ENCODE data around the gene CCDC69.

DNA sequence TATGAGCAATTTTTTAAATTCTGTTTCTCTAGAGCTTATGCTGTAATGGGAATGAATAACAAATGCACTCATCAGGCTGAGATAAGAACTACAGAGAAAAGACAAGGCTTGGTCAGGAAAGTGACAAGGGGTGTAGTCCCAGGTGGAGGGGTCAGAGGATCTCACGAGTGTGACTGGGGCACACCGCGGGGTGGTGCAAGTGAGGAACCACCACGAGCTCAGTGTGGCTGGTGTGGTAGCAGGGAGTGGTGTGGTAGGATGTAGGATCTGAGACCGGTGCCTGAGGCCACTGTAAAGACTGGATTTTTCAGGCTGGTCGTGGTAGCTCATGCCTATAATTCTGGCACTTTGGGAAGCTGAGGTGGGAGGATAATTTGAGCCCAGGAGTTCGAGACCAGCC, 75.3 kb downstream of the CCDC69 start:
- TF ChIP-seq, protein P1, sequence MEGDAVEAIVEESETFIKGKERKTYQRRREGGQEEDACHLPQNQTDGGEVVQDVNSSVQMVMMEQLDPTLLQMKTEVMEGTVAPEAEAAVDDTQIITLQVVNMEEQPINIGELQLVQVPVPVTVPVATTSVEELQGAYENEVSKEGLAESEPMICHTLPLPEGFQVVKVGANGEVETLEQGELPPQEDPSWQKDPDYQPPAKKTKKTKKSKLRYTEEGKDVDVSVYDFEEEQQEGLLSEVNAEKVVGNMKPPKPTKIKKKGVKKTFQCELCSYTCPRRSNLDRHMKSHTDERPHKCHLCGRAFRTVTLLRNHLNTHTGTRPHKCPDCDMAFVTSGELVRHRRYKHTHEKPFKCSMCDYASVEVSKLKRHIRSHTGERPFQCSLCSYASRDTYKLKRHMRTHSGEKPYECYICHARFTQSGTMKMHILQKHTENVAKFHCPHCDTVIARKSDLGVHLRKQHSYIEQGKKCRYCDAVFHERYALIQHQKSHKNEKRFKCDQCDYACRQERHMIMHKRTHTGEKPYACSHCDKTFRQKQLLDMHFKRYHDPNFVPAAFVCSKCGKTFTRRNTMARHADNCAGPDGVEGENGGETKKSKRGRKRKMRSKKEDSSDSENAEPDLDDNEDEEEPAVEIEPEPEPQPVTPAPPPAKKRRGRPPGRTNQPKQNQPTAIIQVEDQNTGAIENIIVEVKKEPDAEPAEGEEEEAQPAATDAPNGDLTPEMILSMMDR (IDR thresholded peaks at IDR 0.05) = no peak
- no peak for TF ChIP-seq ZFX (IDR thresholded peaks at IDR 0.05; ENCODE audit: borderline replicate concordance)

Measured in 22Rv1 (cell line).